H54 (cell line): ENCODE data around the gene PDSS1.

Source experiments
- DNase-seq: peaks from one replicate; pipeline ENCODE4 v3.0.0; 2011; ENCODE audit warnings: low spot score, mixed read lengths; ENCODE audit not compliant: insufficient read length
- FAIRE-seq: peaks from 3 replicates; lab custom pipeline; 2011; peaks lifted over from hg19 to GRCh38; lab: Jason Lieb, UNC
- POLR2A ChIP-seq: IDR thresholded peaks from 2 replicates; pipeline ENCODE4 v1.6.1; 2011; ENCODE audit warnings: low read depth, mild to moderate bottlenecking, low read length

PDSS1 gene

DNA sequence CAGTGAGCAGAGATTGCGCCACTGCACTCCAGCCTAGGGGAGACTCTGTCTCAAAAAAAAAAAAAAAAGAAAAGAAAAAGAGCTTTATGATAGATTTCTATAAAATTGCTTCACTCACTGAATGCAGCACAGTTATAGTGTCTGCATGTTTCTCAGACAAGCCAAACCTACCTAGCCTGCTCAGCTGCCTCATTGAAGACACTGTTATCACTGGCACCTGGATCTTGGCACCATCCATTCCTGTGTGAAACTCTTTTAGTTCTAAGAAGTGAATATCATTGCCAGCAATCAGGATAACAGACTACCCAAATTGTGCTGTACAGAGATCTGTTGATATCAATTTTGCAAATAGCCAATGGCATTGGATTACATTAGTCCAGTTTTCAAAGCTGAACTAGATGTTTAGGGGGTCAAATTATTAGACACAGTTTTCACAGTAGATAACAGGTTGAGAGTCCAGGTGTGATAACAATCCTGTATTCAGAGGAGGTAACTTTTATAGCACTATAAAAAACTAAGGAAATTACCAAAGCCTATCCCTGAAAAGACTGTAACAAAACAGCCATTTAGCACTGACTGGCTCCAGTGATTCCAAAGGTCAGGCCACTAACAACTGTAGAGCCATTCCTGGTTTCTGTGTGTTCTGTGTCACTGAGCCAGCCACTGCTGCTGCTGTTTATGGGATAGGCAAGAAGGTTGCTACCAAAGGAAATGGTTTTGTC lies 17.1 kb downstream of the PDSS1 start:
- FAIRE-seq (no peak), DNase-seq (no peak)
- TF ChIP-seq POLR2A = no peak

DNA sequence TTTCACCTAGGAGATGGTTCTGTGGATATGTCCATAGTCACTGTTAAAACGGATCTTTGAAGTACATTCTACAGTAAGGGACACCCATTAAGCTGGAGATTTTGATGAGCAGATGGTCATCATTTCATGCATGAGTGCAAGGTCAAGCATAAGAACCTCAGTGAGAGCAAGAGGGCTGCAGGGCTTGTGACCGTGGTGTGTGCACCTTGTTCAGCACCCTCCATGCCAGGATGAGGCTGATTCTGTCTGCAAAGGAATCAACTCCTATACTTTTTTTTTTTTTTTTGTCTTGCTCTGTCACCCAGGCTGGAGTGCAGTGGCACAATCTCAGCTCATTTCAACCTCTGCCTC lies 17.6 kb downstream of the PDSS1 start:
- TF ChIP-seq POLR2A = no peak
- FAIRE-seq (no peak), DNase-seq (no peak)

DNA sequence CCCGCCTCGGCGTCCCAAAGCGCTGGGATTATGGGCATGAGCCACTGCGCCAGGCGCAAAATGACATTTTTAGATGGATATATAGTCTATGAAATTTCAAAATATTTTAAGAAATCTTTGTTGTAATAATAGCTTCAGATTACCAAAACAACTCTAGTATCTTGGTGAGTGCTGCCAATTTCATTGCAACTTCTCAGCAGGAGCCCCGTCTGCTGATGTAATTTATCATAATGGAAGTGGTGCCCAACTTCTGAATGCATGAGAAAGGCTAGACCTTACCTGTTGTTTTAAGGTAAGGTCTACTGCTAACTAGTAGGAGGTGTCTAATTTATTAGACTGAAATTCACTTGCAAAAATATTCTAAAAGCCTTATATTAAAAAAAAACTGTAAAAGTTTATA lies 20.0 kb downstream of the PDSS1 start:
- FAIRE-seq (no peak), DNase-seq (no peak)
- TF ChIP-seq POLR2A = no peak

DNA sequence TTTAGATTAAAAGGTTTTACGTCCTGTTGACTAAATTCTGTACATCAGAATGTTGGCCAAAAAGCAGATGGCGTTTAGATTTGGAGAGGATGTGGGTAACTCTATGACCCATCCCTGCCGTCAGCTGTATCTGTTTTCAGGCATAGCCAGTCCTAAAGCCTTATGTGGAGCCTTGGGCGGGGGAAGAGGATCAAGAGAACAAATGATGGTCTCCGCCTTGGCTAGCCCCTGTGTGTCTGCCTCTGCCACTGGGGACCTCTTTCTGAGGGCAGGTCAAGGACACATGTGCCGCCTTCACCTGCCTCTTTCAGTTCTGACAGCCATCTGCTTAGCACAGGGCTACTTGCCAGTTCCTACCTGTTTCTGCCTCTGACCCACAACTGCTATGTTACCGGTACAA lies 24.1 kb downstream of the PDSS1 start:
- DNase-seq (no peak), FAIRE-seq (no peak)
- no peak for TF ChIP-seq POLR2A

DNA sequence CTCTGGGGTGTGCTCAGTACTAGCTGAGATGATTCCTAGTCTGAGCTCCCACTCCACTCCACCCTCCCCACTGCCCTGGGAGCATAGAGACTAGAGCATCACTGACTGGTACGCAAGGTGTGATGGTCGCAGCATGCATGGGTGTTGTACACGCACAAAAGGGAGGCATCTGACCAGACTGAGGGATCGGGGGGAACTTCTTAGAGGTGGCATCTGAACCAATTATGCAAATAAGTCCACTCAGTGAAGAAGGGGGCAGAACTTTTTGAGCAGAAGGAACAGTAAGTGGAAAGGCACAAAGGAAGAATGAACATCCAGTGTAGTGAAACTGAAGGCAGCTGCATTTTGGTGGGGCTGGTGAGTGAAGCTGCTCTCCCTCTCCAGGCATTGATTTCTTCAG lies 25.5 kb downstream of the PDSS1 start:
- TF ChIP-seq POLR2A = no peak
- FAIRE-seq = no peak
- no peak for DNase-seq

DNA sequence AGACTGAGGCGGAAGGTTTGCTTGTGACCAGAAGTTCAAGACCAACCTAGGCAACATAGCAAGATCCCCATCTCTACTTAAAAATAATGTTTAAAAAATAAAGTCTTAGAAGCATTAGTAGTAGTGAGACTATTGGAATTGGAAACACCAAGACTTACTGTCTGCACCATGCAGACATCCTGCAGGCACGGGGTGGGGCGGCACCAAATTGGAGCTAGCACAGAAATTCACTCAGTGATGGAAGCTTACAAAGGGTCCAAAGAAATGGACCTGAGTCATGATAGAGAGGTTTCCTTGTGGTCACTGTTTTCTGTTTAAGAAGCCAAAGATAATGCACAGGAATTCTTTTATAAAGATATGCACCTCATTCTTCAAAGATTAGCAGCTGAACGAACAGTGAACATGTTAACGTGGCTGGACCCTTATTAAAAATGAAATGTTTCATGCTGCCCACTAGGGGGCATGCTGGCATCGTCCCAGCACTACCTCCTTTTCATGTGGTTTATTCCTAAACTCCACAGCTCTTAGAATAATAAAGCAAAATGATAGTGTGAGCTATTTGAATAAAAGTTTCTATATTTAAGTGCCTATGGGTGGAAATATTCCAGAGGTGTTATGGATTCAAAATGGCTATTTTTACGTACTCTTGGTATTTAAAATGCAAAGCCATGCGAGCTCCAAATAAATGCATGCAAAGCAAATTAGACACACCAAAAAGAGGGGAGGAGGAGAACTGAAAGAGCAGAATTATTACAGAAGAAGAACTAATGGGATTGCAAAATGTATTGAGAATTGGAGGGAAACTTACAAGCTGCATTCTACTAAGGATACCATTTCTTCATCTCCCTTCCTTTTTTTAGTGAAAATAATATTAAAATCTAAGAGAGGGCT lies 28.6 kb downstream of the PDSS1 start:
- no peak for TF ChIP-seq POLR2A
- peak; percentile 75 for FAIRE-seq
- DNase-seq = peak; percentile 27

DNA sequence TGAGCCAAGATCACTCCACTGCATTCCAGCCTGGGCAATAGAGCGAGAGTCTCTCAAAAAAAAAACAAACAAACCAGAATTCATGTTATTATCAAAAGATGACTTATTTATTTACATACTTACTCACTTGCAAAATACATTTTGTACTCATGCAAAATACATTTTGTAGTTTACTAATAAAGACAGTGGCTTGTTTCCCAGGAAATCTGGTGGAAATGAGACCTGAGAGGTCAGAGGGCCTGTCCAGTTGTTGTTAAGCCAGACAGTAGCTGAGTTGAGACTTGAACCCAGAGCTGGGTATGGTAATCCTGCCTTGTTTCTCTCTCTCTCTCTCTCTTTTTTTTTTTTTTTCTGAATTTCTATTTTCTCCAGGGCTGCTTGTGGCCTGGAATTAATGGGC lies 29.5 kb downstream of the PDSS1 start:
- TF ChIP-seq POLR2A = no peak
- FAIRE-seq (no peak), DNase-seq (no peak)

DNA sequence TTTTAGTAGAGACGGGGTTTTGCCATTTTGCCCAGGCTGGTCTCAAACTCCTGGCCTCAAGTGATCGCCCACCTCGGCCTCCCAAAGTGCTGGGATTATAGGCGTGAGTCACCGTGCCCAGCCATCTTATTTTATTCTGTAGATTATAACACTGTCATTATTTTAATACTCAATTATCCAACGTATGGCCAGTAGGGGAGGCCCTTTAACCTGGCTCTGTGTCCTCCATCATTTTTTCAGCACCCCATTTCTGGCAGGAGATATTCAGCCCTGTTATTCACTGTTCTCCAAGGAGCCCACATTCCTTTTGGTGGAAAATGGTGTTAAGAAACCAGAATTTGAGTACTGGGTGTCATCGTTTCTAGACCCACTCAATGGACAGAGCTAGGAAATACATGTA lies 31.5 kb downstream of the PDSS1 start:
- FAIRE-seq (no peak), DNase-seq (no peak)
- no peak for TF ChIP-seq POLR2A

DNA sequence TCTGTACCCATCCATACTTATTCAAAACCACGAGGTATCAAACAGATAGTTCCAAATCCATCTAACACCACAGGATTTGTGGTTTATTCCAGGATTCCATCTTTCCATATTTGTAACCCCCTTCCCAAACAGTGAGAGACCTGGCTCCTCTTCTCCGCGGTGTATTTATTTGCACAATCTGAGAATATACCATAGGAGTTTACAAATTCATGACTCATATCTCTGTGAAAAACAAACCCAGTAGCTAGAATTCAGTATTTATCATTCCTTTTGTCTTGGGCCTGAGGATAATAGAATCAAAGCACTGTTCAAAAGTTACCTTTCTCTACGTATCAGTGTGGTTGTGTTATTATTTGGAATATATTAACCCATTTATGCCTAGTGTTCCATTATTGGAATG lies 31.9 kb downstream of the PDSS1 start:
- no peak for DNase-seq
- no peak for TF ChIP-seq POLR2A
- no peak for FAIRE-seq

DNA sequence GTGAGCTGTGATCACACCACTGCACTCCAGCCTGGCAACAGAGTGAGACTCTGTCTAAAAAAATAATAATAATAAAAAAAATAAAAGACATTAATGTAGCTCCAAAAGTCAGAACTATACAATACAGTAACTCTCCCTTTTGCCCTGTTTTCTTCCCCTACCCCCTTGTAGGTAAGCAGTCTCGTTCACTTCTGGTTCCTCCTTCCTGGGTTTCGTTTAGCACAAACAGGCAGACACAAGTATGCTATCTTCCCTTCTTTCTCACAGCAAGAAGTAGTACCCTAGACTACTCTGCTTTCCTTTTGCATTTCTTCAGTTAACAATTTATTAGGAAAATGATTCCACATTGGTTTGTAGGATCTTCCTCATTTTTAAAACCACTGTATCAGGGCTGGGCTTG lies 33.1 kb downstream of the PDSS1 start:
- FAIRE-seq (no peak), DNase-seq (no peak)
- TF ChIP-seq POLR2A = no peak

DNA sequence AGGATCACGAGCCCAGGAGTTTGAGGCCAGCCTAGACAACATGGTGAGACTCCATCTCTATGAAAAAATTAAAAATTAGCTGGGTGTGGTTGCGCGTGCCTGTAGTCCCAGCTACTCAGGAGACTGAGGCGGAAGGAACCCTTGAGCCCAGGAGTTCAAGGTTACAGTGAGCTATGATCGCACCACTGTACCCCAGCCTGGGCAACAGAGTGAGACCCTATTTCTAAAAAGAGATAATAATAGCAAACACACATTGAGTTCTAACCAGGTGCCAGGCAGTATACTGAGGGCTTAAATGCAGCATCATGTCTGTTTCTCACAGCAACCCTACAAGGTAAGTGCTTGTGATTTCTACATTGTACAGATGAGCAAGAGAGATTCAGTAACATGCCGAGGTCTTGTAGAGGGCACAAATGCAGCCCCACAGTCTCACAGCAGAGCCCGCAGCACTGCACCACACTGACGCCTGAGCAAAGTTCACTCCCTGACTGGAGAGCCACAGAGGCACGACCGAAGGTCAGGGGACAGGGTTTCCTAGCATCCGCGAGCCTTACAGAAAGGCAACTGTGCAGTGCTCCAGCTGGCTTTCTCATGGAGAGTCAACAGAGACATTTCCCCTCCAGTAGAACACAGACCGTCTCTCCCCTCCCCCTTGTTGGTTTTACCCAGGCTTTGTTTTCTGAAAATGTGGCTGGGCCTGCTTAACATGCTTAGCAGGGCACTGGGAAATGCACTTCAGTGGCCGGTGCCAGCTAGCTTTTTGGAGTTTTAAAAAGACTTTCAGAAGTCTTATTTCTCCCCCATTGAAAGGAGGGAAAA lies 36.5 kb downstream of the PDSS1 start:
- DNase-seq (no peak), FAIRE-seq (no peak)
- TF ChIP-seq POLR2A = no peak

DNA sequence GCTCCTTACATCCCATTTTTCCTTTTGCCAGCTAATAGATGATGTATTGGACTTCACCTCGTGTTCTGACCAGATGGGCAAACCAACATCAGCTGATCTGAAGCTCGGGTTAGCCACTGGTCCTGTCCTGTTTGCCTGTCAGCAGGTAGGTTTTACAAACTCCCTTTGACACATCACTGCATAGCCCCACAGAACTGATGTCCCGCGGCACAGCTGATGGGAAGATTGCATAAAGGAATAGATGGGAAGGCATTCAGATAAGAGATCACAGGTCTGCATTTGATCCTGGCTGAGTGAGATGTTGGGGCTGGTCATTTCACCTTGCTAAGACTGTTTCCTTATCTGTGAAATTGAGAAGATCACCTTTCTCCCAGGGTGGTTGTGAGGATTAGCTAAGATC lies 37.9 kb downstream of the PDSS1 start:
- FAIRE-seq (no peak), DNase-seq (no peak)
- TF ChIP-seq POLR2A = no peak

DNA sequence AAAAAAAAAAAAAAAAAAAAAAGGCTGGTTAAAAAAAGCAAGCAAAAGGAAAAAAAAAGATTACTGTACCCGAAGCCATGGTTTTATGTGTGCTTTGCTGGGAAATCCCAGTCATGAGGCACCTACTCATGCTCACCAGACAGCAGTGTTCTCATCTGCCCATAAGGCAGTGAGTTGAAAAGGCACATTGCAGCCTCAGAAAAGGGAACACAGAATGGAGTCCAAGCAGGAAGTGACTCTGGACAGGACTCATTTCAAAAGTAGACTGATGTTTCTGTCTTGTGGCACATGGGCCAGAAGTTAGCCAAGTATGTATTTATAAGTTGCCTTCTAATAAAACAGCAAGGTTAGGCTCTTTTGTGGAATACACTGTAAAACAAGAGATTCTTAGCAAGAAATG lies 40.2 kb downstream of the PDSS1 start:
- DNase-seq (no peak), FAIRE-seq (no peak)
- no peak for TF ChIP-seq POLR2A

DNA sequence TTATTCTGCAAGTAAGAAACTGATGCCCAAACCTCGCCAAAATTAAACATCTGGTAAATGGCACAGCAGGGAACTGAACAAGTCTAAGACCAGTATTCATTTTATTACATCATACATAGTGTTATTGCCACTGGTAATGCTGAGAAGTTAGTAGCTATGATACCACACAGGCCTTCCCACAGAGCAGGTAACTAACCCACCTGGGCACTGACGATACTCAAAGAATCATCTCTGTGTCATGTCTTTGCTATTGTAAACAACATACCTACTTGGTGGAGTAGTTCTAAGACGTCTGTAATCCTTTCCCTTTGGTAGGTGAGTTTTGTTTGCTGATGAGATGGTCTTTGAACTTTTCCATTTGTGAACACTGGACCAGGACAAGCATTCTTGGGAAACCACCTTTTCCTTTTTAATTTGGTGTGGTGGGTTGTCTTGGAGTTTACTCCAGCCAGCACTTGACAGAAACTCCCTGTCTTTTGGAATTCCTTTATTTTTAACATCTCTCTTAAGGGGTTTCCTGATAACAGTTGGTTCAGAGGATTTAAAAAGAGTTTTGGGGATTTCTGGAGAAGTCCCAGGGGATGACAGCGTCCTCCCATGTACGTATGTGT lies 40.9 kb downstream of the PDSS1 start:
- no peak for FAIRE-seq
- no peak for DNase-seq
- no peak for TF ChIP-seq POLR2A
